IMR-90 (cell line): ENCODE measurements around the gene XPR1. TPM values are rescaled to one million over a fixed set of nuclear protein-coding genes. Genes with fewer than 3 reads are reported as not detected.
"Not testable (repeated sequence)": the region's sequence is repeated elsewhere in the genome, so short reads cannot be mapped to it uniquely, and the experiment has no call there.

Experiments
- ATAC-seq: fragments of 200-7000 bp; cut with Tn5 transposase; 2 replicates; pipeline ENCODE4 v1.9.1; 2020; ENCODE audit warnings: low read depth, mild to moderate bottlenecking, moderate library complexity
- BruUV-seq: library from RNA; stranded (reverse); fragments of 400-500 nt; replicated peaks from 2 replicates; lab custom pipeline; 2021; lab: Mats Ljungman, UMichigan
- CTCF ChIA-PET: fragments of 300-600 bp; formaldehyde crosslinking; extraction: SDS; loops from one replicate; lab custom pipeline; 2021; ENCODE audit warnings: antibody characterized with exemption; lab: Yijun Ruan, JAX
- POLR2A ChIA-PET: fragments of 300-600 bp; sonication (Branson Sonifier 250); formaldehyde crosslinking; loops from one replicate; lab custom pipeline; 2022; ENCODE audit warnings: antibody characterized with exemption; ENCODE audit not compliant: unreplicated experiment; lab: Charles Lee
- DNase-seq: peaks from one replicate; pipeline ENCODE4 v3.0.0; 2013
- H2AFZ ChIP-seq: replicated peaks from 2 replicates; pipeline ENCODE3; 2013; ENCODE audit warnings: low read length, mild to moderate bottlenecking; ENCODE audit not compliant: poor library complexity
- H2AK5ac ChIP-seq: 2 replicates; pipeline ENCODE4 v1.6.1; 2013; ENCODE audit warnings: low read depth, low read length, inconsistent platforms
- H2AK9ac ChIP-seq: replicated peaks from 2 replicates; pipeline ENCODE3; 2013; ENCODE audit warnings: mild to moderate bottlenecking, low read depth, low read length, moderate library complexity; ENCODE audit not compliant: poor library complexity
- H2BK120ac ChIP-seq: 2 replicates; pipeline ENCODE4 v1.6.1; 2013; ENCODE audit warnings: low read depth, low read length, inconsistent platforms
- H2BK15ac ChIP-seq: 3 replicates; pipeline ENCODE4 v1.6.1; 2013; ENCODE audit warnings: low read depth, low read length, inconsistent platforms
- H2BK20ac ChIP-seq: 2 replicates; pipeline ENCODE4 v1.6.1; 2013; ENCODE audit warnings: low read depth, mild to moderate bottlenecking, inconsistent platforms, low read length, moderate library complexity
- H2BK5ac ChIP-seq: 2 replicates; pipeline ENCODE4 v1.6.1; 2013; ENCODE audit warnings: mild to moderate bottlenecking, low read depth, low read length, inconsistent platforms; ENCODE audit not compliant: poor library complexity, severe bottlenecking
- H3K14ac ChIP-seq: replicated peaks from 2 replicates; pipeline ENCODE4 v1.6.1; 2013; ENCODE audit warnings: low read depth, low read length, inconsistent platforms
- H3K18ac ChIP-seq: 2 replicates; pipeline ENCODE4 v1.6.1; 2013; ENCODE audit warnings: low read depth, low read length, control low read depth
- H3K23ac ChIP-seq: 2 replicates; pipeline ENCODE4 v1.6.1; 2013; ENCODE audit warnings: low read depth, low read length, inconsistent platforms
- H3K27ac ChIP-seq: 2 replicates; pipeline ENCODE4 v1.5.1; 2013; ENCODE audit warnings: mild to moderate bottlenecking, control low read depth, low read length; ENCODE audit not compliant: insufficient read depth
- H3K27me3 ChIP-seq: 2 replicates; pipeline ENCODE4 v1.6.1; 2013; ENCODE audit warnings: low read length; ENCODE audit not compliant: control insufficient read depth, insufficient read depth
- H3K36me3 ChIP-seq: 2 replicates; pipeline ENCODE4 v1.6.1; 2013; ENCODE audit warnings: low read length, mixed read lengths; ENCODE audit not compliant: control insufficient read depth, insufficient read depth
- H3K4ac ChIP-seq: 2 replicates; pipeline ENCODE4 v1.6.1; 2013; ENCODE audit warnings: low read depth, low read length, inconsistent platforms
- H3K4me1 ChIP-seq: 2 replicates; pipeline ENCODE4 v1.6.1; 2013; ENCODE audit warnings: low read length, mixed read lengths; ENCODE audit not compliant: control insufficient read depth, insufficient read depth
- H3K4me2 ChIP-seq: 2 replicates; pipeline ENCODE4 v1.6.1; 2013; ENCODE audit warnings: low read depth, mild to moderate bottlenecking, control low read depth, low read length, moderate library complexity
- H3K4me3 ChIP-seq: 2 replicates; pipeline ENCODE4 v1.5.1; 2013; ENCODE audit warnings: low read depth, mild to moderate bottlenecking, control low read depth, low read length, moderate library complexity; ENCODE audit not compliant: insufficient read depth
- H3K56ac ChIP-seq: 2 replicates; pipeline ENCODE4 v1.6.1; 2013; ENCODE audit warnings: low read length, inconsistent platforms; ENCODE audit not compliant: insufficient read depth; ENCODE audit errors: extremely low read depth
- H3K79me1 ChIP-seq, 2 experiments: 2 replicates each; pipeline ENCODE4 v1.6.1; 2013; ENCODE audit warnings: low read length in 2 of 2, inconsistent platforms in 1 of 2, low read depth in 1 of 2
- H3K9ac ChIP-seq: 2 replicates; pipeline ENCODE4 v1.6.1; 2013; ENCODE audit warnings: low read depth, low read length, control low read depth
- H3K9me1 ChIP-seq: 2 replicates; pipeline ENCODE4 v1.6.1; 2013; ENCODE audit warnings: low read length, inconsistent platforms; ENCODE audit not compliant: insufficient read depth
- H3K9me3 ChIP-seq: 2 replicates; pipeline ENCODE4 v1.6.1; 2013; ENCODE audit warnings: low read length; ENCODE audit not compliant: control insufficient read depth, insufficient read depth
- H4K20me1 ChIP-seq: 2 replicates; pipeline ENCODE4 v1.6.1; 2013; ENCODE audit warnings: low read length, inconsistent platforms; ENCODE audit not compliant: insufficient read depth
- H4K5ac ChIP-seq: 2 replicates; pipeline ENCODE4 v1.6.1; 2013; ENCODE audit warnings: mild to moderate bottlenecking, low read depth, low read length, control low read depth
- H4K8ac ChIP-seq, 2 experiments: 2 replicates each; pipeline ENCODE4 v1.6.1; 2013; ENCODE audit warnings: low read depth in 2 of 2, low read length in 2 of 2, control low read depth in 1 of 2, inconsistent platforms in 1 of 2
- H4K91ac ChIP-seq: 2 replicates; pipeline ENCODE4 v1.6.1; 2013; ENCODE audit warnings: low read depth, low read length, inconsistent platforms; ENCODE audit not compliant: insufficient read depth
- WGBS, 2 experiments: methylation state at CpG; one replicate each; pipeline versions ENCODE4 v1.1.5 to v1.1.7; 2013; ENCODE audit warnings: missing lambda C conversion rate in 2 of 2; ENCODE audit not compliant: insufficient read length in 1 of 2; ENCODE audit errors: extremely low coverage in 2 of 2; 5-methylcytosine and 5-hydroxymethylcytosine counted together
- dilution Hi-C: fragments of 300-500 bp; cut with HindIII; formaldehyde crosslinking; loops from one replicate; pipeline ENCODE4 v1.14.3; 2018; ENCODE audit warnings: low sequenced_read_pairs; ENCODE audit not compliant: unreplicated experiment
- in situ Hi-C: fragments of 300-500 bp; cut with MboI; formaldehyde crosslinking; loops from 3 replicates; pipeline ENCODE4 v1.14.3; 2019; ENCODE audit warnings: low sequenced_read_pairs, inconsistent platforms, mixed read lengths
- intact Hi-C: fragments of 100-400 bp; cut with micrococcal nuclease; formaldehyde crosslinking; loops from 2 replicates; pipeline ENCODE4 v1.10.0; 2022
- polyA plus RNA-seq, 3 experiments: library from polyadenylated mRNA; depleted of rRNA; stranded (reverse); fragments of >200 nt; gene quantifications; 2 replicates each; pipeline ENCODE4 v1.2.3, GENCODE V29; 2012; ENCODE audit warnings: low replicate concordance in 1 of 3
- total RNA-seq: library from RNA; depleted of rRNA; stranded (reverse); fragments of >200 nt; gene quantifications from 2 replicates; pipeline ENCODE4 v1.2.3, GENCODE V29; 2012

The XPR1 gene
- total and polyA plus RNA-seq, 2 of the 4 experiments (the other 2 are of a cell fraction): 11.8 to 25.1 TPM

DNA sequence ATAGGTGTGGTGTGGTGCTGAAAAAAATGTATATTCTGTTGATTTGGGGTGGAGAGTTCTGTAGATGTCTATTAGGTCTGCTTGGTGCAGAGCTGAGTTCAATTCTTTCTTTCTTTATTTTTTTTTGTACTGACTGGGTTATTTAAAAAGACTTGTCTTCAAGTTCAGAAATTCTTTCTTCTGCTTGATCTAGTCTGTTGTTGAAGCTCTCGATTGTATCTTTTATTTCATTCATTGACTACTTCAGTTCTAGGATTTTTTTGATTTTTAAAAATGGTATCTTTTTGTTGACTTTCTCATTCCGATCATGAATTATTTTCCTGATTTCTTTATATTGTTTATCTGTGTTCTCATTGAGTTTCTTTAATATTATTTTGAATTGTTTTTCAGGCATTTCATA is 70.6 kb downstream of the XPR1 start:
- in situ Hi-C loops, H2BK15ac ChIP-seq, H3K27me3 ChIP-seq, H2AK5ac ChIP-seq, H3K56ac ChIP-seq, H2BK20ac ChIP-seq, H4K20me1 ChIP-seq, dilution Hi-C loops, H3K23ac ChIP-seq, CTCF ChIA-PET, H3K9ac ChIP-seq, H3K18ac ChIP-seq, H3K4me3 ChIP-seq, H2AK9ac ChIP-seq, H4K8ac ChIP-seq, ATAC-seq, H2BK5ac ChIP-seq, H2AFZ ChIP-seq, H3K27ac ChIP-seq, H3K36me3 ChIP-seq, H4K5ac ChIP-seq, DNase-seq, H3K9me3 ChIP-seq, H3K4me1 ChIP-seq, BruUV-seq, H3K14ac ChIP-seq, intact Hi-C loops, H4K91ac ChIP-seq, H3K4me2 ChIP-seq, H3K4ac ChIP-seq, H2BK120ac ChIP-seq, H3K9me1 ChIP-seq, POLR2A ChIA-PET: not testable (repeated sequence)
- H3K79me1 ChIP-seq: peaks cover 11 to 16% of the 10 kb centered on the region in 2 experiments
- WGBS, 2 experiments: no CpG with 5 or more reads among the region's 2 CpGs

DNA sequence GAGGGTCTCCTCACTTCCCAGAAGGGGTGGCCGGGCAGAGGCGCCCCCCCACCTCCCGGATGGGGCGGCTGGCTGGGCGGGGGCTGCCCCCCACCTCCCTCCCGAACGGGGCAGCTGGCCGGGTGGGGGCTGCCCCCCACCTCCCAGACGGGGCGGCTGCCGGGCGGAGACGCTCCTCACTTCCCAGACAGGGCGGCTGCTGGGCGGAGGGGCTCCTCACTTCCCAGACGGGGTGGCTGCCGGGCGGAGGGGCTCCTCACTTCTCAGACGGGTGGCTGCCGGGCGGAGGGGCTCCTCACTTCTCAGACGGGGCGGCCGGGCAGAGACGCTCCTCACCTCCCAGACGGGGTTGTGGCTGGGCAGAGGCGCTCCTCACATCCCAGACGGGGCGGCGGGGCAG is 78.9 kb downstream of the XPR1 start:
- intact Hi-C loops, H3K27me3 ChIP-seq, H3K23ac ChIP-seq, H3K4me2 ChIP-seq, H3K14ac ChIP-seq, POLR2A ChIA-PET, H3K4me1 ChIP-seq, H3K9me1 ChIP-seq, H3K56ac ChIP-seq, H2BK15ac ChIP-seq, BruUV-seq, H2AFZ ChIP-seq, H4K91ac ChIP-seq, dilution Hi-C loops, H2BK5ac ChIP-seq, H2AK5ac ChIP-seq, H3K9ac ChIP-seq, H3K9me3 ChIP-seq, H3K4me3 ChIP-seq, H2BK120ac ChIP-seq, H2BK20ac ChIP-seq, H4K5ac ChIP-seq, ATAC-seq, CTCF ChIA-PET, in situ Hi-C loops, H2AK9ac ChIP-seq, H4K20me1 ChIP-seq, H3K36me3 ChIP-seq, H3K27ac ChIP-seq, H3K4ac ChIP-seq, H3K18ac ChIP-seq, DNase-seq, H4K8ac ChIP-seq: not testable (repeated sequence)
- H3K79me1 ChIP-seq: peaks cover 14 to 15% of the 10 kb centered on the region in 2 experiments
- WGBS, 2 experiments: 89% methylated on average over 6 of the region's 30 CpGs; no CpG with 5 or more reads in 1 of the 2 experiments
